Panc1 (cell line): ENCODE results near the gene NCDN.

Source experiments
- CTCF ChIP-seq: fragments of 450-650 bp; IDR thresholded peaks from 2 replicates; pipeline ENCODE4 v1.5.1; 2017; ENCODE audit warnings: mild to moderate bottlenecking
- POLR2AphosphoS5 ChIP-seq: IDR thresholded peaks from 2 replicates; pipeline ENCODE4 v1.6.1; 2012; ENCODE audit warnings: mild to moderate bottlenecking, low read depth, low read length, moderate library complexity
- REST ChIP-seq, 2 experiments: IDR thresholded peaks; 2 replicates each; pipeline ENCODE4 v1.6.1; 2011 to 2012; ENCODE audit warnings: low read depth in 2 of 2, control low read depth in 1 of 2, low read length in 1 of 2, mild to moderate bottlenecking in 1 of 2, moderate library complexity in 1 of 2; ENCODE audit not compliant: insufficient read depth in 1 of 2
- SIN3A ChIP-seq: IDR thresholded peaks from 2 replicates; pipeline ENCODE4 v1.6.1; 2012; ENCODE audit warnings: low read depth, mild to moderate bottlenecking, low read length, moderate library complexity, borderline replicate concordance; ENCODE audit not compliant: insufficient read depth
- TCF7L2 ChIP-seq: IDR thresholded peaks from 2 replicates; pipeline ENCODE4 v1.6.1; 2011; ENCODE audit warnings: mild to moderate bottlenecking, low read depth, low read length, inconsistent platforms

- TF ChIP-seq CTCF (no peak), REST (IDR thresholded peaks at IDR 0.05; ENCODE audit: insufficient read depth in 1 of 2, low read depth in 2 of 2, low read length in 1 of 2) (no peak), SIN3A (no peak), TCF7L2 (no peak), POLR2AphosphoS5 (no peak)
Observed at GRCh38 chr1:35605867-35606182, 48.2 kb downstream of the NCDN start.
